CD4-positive, alpha-beta T cell (primary cell): ENCODE results near the gene CORIN. TPM values are rescaled to one million over a fixed set of nuclear protein-coding genes. Genes with fewer than 3 reads are reported as not detected.
"Not testable (repeated sequence)": the region's sequence is repeated elsewhere in the genome, so short reads cannot be mapped to it uniquely, and the experiment has no call there.

ENCODE experiments used
- ATAC-seq: fragments of 200-7000 bp; cut with Tn5 transposase; one replicate; pipeline ENCODE4 v1.10.0; 2022; ENCODE audit warnings: mild to moderate bottlenecking; ENCODE audit not compliant: poor library complexity
- CTCF ChIA-PET: fragments of 350-600 bp; sonication (Branson Sonifier 250); formaldehyde crosslinking; loops from one replicate; lab custom pipeline; 2021; ENCODE audit warnings: antibody characterized with exemption, inconsistent platforms; lab: Charles Lee
- POLR2A ChIA-PET: fragments of 350-600 bp; sonication (Branson Sonifier 250); formaldehyde crosslinking; loops from one replicate; lab custom pipeline; 2021; ENCODE audit warnings: antibody characterized with exemption, inconsistent platforms; lab: Charles Lee
- DNase-seq, 14 experiments: peaks; one replicate each; pipeline ENCODE4 v3.0.0-alpha.2; 2013 to 2020; ENCODE audit warnings: mixed read lengths in 2 of 14
- H3K27ac ChIP-seq, 2 donors: one replicate each; pipeline versions ENCODE4 v1.5.1 to v1.7.0; 2013; ENCODE audit warnings: low read length in 2 of 2, low read depth in 1 of 2, mild to moderate bottlenecking in 1 of 2
- H3K27me3 ChIP-seq, 2 experiments: 1 replicate in 1 of 2; 2 replicates in 1 of 2; pipeline versions ENCODE4 v1.6.1 to v1.7.0; 2013; ENCODE audit warnings: low read length in 2 of 2, control low read depth in 1 of 2, mild to moderate bottlenecking in 1 of 2, moderate library complexity in 1 of 2; ENCODE audit not compliant: insufficient read depth in 2 of 2, control insufficient read depth in 1 of 2
- H3K36me3 ChIP-seq: one replicate; pipeline ENCODE4 v1.6.1; 2013; ENCODE audit warnings: low read length, control low read depth; ENCODE audit not compliant: insufficient read depth
- H3K4me1 ChIP-seq: one replicate; pipeline ENCODE4 v1.6.1; 2013; ENCODE audit warnings: low read length, control low read depth; ENCODE audit not compliant: insufficient read depth
- H3K4me3 ChIP-seq: one replicate; pipeline ENCODE4 v1.5.1; 2013; ENCODE audit warnings: mild to moderate bottlenecking, low read length, moderate library complexity
- H3K9me3 ChIP-seq, 2 experiments: 1 replicate in 1 of 2; 2 replicates in 1 of 2; pipeline versions ENCODE4 v1.6.1 to v1.7.0; 2013; ENCODE audit warnings: low read length in 2 of 2, mild to moderate bottlenecking in 2 of 2, control low read depth in 1 of 2, moderate library complexity in 1 of 2; ENCODE audit not compliant: control insufficient read depth in 1 of 2, insufficient read depth in 1 of 2
- H3K27ac Mint-ChIP-seq: one replicate; pipeline ENCODE4 v1.8.0; 2020; ENCODE audit warnings: mixed read lengths
- H3K27me3 Mint-ChIP-seq: one replicate; pipeline ENCODE4 v1.8.0; 2021; ENCODE audit warnings: mixed read lengths
- H3K36me3 Mint-ChIP-seq: one replicate; pipeline ENCODE4 v1.8.0; 2021; ENCODE audit warnings: low read depth, mixed read lengths
- H3K4me1 Mint-ChIP-seq: one replicate; pipeline ENCODE4 v1.8.0; 2021; ENCODE audit warnings: low read depth, mixed read lengths
- H3K4me3 Mint-ChIP-seq: one replicate; pipeline ENCODE4 v1.8.0; 2020; ENCODE audit warnings: mild to moderate bottlenecking, mixed read lengths
- H3K9me3 Mint-ChIP-seq: one replicate; pipeline ENCODE4 v1.8.0; 2020; ENCODE audit warnings: mixed read lengths
- intact Hi-C, 2 experiments: fragments of 100-400 bp; cut with DNase I in 1 of 2; cut with micrococcal nuclease in 1 of 2; formaldehyde crosslinking; loops; one replicate each; pipeline versions ENCODE4 v1.15.1 to v1.9.0; 2023 to 2025; cut with DNase I, micrococcal nuclease
- total RNA-seq, 174 experiments: library from RNA in 2 of 174; stranded (reverse) in 2 of 174; gene quantifications; one replicate each; pipeline ENCODE4 v1.2.3 and lab custom pipeline; 2021 to 2026
- TF ChIP-seq, protein P1 (sequence below): fragments of 200-600 bp; IDR thresholded peaks from one replicate; pipeline ENCODE4 v1.8.0; 2022; ENCODE audit warnings: antibody characterized with exemption, mild to moderate bottlenecking

CORIN gene
- total RNA-seq, 2 experiments from 2014 or later = 0.14 TPM; not detected in 1

DNA sequence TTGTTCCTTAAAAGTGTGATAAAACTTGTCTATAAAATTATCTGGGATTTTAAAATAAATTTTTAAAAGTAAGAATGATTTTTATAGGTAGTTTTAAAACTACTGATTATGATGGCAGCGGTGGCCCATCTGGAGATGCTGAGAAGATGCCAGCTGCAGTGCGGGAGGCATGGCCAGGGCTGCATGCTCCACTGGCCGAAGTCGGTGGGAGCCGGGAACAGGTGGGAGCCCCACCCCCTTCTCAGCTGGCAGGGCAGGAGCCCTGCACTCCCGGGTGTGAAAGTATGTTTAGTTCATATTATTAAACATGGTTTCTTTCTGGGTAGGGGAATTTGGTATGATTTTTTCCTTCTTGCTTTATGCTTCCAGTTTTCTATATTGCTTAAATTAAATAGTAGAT lies 63.8 kb downstream of the CORIN start:
- ATAC-seq (no peak), DNase-seq (no peak)
- ChIA-PET CTCF (no interaction called here), POLR2A (no interaction called here)
- Mint-ChIP-seq H3K9me3 (peaks cover 3% of the 10 kb centered on the region), H3K4me1 (no peaks in the 10 kb centered on the region), H3K27ac (no peak overlapping the region), H3K27me3 (peaks cover 9% of the 10 kb centered on the region), H3K36me3 (no peaks in the 10 kb centered on the region), H3K4me3 (no peak overlapping the region)
- TF ChIP-seq, protein P1, sequence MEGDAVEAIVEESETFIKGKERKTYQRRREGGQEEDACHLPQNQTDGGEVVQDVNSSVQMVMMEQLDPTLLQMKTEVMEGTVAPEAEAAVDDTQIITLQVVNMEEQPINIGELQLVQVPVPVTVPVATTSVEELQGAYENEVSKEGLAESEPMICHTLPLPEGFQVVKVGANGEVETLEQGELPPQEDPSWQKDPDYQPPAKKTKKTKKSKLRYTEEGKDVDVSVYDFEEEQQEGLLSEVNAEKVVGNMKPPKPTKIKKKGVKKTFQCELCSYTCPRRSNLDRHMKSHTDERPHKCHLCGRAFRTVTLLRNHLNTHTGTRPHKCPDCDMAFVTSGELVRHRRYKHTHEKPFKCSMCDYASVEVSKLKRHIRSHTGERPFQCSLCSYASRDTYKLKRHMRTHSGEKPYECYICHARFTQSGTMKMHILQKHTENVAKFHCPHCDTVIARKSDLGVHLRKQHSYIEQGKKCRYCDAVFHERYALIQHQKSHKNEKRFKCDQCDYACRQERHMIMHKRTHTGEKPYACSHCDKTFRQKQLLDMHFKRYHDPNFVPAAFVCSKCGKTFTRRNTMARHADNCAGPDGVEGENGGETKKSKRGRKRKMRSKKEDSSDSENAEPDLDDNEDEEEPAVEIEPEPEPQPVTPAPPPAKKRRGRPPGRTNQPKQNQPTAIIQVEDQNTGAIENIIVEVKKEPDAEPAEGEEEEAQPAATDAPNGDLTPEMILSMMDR = no peak
- Histone ChIP-seq H3K27me3 (no peaks in the 10 kb centered on the region), H3K4me3 (no peak overlapping the region), H3K4me1 (no peaks in the 10 kb centered on the region), H3K9me3 (no peaks in the 10 kb centered on the region), H3K27ac (no peak overlapping the region), H3K36me3 (no peaks in the 10 kb centered on the region)
- intact Hi-C loops = no loop called here

DNA sequence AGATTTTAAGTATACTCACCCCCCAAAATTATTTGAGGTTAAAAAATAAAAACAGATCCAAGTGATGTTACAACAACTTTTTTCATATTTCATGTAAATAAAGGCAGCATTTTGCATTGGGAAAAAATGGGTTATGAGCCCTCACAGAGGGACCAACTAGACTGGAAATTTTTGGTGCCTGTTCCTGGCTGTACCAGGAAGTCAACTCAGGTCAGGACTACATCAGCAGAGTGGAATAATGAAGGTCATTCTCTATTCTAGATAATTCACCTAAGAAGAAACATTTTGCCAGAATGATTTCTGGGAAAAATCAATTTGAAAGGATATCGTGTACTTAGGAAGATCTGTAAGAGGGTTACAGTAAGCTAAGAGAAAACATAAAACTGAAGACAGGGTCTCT lies 66.8 kb downstream of the CORIN start:
- Mint-ChIP-seq H3K4me3 (no peak overlapping the region), H3K27ac (no peak overlapping the region), H3K4me1 (no peaks in the 10 kb centered on the region), H3K36me3 (no peaks in the 10 kb centered on the region), H3K9me3 (peaks cover 3% of the 10 kb centered on the region), H3K27me3 (peaks cover 4% of the 10 kb centered on the region)
- intact Hi-C loops = no loop called here
- POLR2A ChIA-PET = no interaction called here
- Histone ChIP-seq H3K9me3 (no peaks in the 10 kb centered on the region), H3K4me3 (no peak overlapping the region), H3K4me1 (no peaks in the 10 kb centered on the region), H3K36me3 (no peaks in the 10 kb centered on the region), H3K27ac (no peak overlapping the region), H3K27me3 (no peaks in the 10 kb centered on the region)
- DNase-seq = no peak
- CTCF ChIA-PET = no interaction called here
- TF ChIP-seq, protein P1 = no peak
- no peak for ATAC-seq

DNA sequence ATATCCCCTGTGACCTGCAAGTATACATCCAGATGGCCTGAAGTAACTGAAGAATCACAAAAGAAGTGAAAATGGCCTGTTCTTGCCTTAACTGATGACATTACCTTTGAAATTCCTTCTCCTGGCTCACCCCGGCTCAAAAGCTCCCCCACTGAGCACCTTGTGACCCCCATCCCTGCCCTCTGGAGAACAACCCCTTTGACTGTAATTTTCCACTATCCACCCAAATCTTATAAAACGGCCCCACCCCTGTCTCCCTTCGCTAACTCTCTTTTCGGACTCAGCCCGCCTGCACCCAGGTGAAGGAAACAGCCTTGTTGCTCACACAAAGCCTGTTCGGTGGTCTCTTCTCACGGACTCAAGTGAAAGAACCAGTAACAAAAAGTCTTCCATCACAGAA lies 69.9 kb downstream of the CORIN start:
- H3K36me3 Mint-ChIP-seq, POLR2A ChIA-PET, DNase-seq, H3K4me3 Mint-ChIP-seq, H3K27ac ChIP-seq, H3K4me1 Mint-ChIP-seq, H3K4me1 ChIP-seq, H3K36me3 ChIP-seq, CTCF ChIA-PET, H3K9me3 Mint-ChIP-seq, H3K27me3 Mint-ChIP-seq, ATAC-seq, H3K9me3 ChIP-seq, H3K27ac Mint-ChIP-seq, intact Hi-C loops, H3K27me3 ChIP-seq, H3K4me3 ChIP-seq: not testable (repeated sequence)

DNA sequence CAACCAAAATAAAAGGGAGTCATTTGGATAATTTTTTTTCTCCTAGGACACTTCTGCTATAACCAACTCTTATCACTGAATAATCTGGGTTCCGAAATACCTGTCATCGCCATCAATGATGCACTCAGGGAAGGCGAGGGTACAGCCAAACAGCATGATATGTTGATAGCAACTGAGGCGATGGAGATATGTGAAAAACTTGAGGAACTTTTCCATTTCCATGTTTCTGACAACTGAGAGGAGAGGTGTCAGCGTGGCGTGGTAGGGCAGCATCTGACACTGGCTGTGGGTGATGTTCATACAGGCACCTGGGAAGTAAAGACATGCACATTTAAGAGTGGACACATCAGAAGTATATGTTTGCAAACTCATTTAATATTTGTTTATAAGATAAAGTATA lies 74.6 kb downstream of the CORIN start:
- Histone ChIP-seq H3K9me3 (no peaks in the 10 kb centered on the region), H3K4me3 (no peak overlapping the region), H3K27me3 (no peaks in the 10 kb centered on the region), H3K4me1 (no peaks in the 10 kb centered on the region), H3K36me3 (no peaks in the 10 kb centered on the region), H3K27ac (no peak overlapping the region)
- ChIA-PET CTCF (no interaction called here), POLR2A (no interaction called here)
- no peak for DNase-seq
- no peak overlapping the region for H3K4me3 Mint-ChIP-seq
- ATAC-seq = no peak
- H3K27ac Mint-ChIP-seq = no peak overlapping the region
- TF ChIP-seq, protein P1 = no peak
- peaks cover 10% of the 10 kb centered on the region for H3K27me3 Mint-ChIP-seq
- H3K9me3 Mint-ChIP-seq = no peaks in the 10 kb centered on the region
- intact Hi-C loops = no loop called here
- no peaks in the 10 kb centered on the region for H3K36me3 Mint-ChIP-seq
- H3K4me1 Mint-ChIP-seq = no peaks in the 10 kb centered on the region
